Type B pancreatic cell (in vitro differentiated cells): Measurements from ENCODE around the gene SCAMP1. TPM values are rescaled to one million over a fixed set of nuclear protein-coding genes. Genes with fewer than 3 reads are reported as not detected.
A peak's percentile ranks its signal among the peaks of the same experiment; 100 is the strongest.

Source experiments
- DNase-seq: peaks from one replicate; pipeline ENCODE4 v3.0.0; 2021; ENCODE audit warnings: mixed read lengths; ENCODE audit not compliant: unreplicated experiment; ENCODE audit errors: extremely low spot score
- H3K27ac Mint-ChIP-seq: 2 replicates; pipeline ENCODE4 v1.8.0; 2021; ENCODE audit warnings: mild to moderate bottlenecking, mixed read lengths
- H3K27me3 Mint-ChIP-seq: 2 replicates; pipeline ENCODE4 v1.8.0; 2021; ENCODE audit warnings: mixed read lengths
- H3K36me3 Mint-ChIP-seq: 2 replicates; pipeline ENCODE4 v1.8.0; 2021; ENCODE audit warnings: mixed read lengths
- H3K4me1 Mint-ChIP-seq: one replicate; pipeline ENCODE4 v1.8.0; 2021; ENCODE audit warnings: mixed read lengths; ENCODE audit not compliant: unreplicated experiment
- H3K4me3 Mint-ChIP-seq: 2 replicates; pipeline ENCODE4 v1.8.0; 2021; ENCODE audit warnings: mild to moderate bottlenecking, mixed read lengths
- H3K9me3 Mint-ChIP-seq: 2 replicates; pipeline ENCODE4 v1.8.0; 2021; ENCODE audit warnings: mixed read lengths
- total RNA-seq: library from RNA; stranded (reverse); gene quantifications from 2 replicates; pipeline ENCODE4 v1.2.1, GENCODE V29; 2021; ENCODE audit warnings: low replicate concordance
- TF ChIP-seq, protein P1 (sequence below): fragments of 200-600 bp; sonication (generic); conservative IDR thresholded peaks from 2 replicates; pipeline ENCODE4 v1.5.0; 2021; ENCODE audit warnings: antibody characterized with exemption, mild to moderate bottlenecking

Gene SCAMP1
- total RNA-seq, 1 donor from 2014 or later = 50.8 TPM

DNA sequence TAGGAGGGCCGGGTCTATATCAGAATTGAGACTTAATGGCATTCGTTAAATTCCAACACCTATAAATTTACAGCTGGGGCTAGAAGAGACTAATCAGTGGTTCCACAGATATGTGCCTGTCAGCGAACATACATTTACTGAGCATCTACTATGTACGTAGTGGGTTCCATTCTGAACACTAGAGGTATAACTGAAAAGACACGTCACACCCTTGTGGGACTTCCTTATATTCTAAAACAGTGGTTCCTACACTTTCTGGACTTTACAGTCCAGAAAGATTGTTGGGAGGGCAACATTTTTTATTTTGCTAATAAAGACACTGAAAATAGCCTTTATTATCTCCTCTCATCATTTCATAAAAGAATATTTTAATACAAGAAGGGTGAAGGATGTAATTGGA, 140.5 kb downstream of the SCAMP1 start:
- no peak overlapping the region for H3K27ac Mint-ChIP-seq
- peaks cover 7% of the 10 kb centered on the region for H3K27me3 Mint-ChIP-seq
- H3K4me1 Mint-ChIP-seq = peaks cover 80% of the 10 kb centered on the region
- TF ChIP-seq, protein P1, sequence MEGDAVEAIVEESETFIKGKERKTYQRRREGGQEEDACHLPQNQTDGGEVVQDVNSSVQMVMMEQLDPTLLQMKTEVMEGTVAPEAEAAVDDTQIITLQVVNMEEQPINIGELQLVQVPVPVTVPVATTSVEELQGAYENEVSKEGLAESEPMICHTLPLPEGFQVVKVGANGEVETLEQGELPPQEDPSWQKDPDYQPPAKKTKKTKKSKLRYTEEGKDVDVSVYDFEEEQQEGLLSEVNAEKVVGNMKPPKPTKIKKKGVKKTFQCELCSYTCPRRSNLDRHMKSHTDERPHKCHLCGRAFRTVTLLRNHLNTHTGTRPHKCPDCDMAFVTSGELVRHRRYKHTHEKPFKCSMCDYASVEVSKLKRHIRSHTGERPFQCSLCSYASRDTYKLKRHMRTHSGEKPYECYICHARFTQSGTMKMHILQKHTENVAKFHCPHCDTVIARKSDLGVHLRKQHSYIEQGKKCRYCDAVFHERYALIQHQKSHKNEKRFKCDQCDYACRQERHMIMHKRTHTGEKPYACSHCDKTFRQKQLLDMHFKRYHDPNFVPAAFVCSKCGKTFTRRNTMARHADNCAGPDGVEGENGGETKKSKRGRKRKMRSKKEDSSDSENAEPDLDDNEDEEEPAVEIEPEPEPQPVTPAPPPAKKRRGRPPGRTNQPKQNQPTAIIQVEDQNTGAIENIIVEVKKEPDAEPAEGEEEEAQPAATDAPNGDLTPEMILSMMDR = no peak
- H3K9me3 Mint-ChIP-seq = peaks cover 3% of the 10 kb centered on the region
- no peak for DNase-seq
- peaks cover 21% of the 10 kb centered on the region for H3K36me3 Mint-ChIP-seq
- H3K4me3 Mint-ChIP-seq = no peak overlapping the region

GRCh38 chr5:78501411-78502352, 141.3 kb downstream of the SCAMP1 start:
- no peak for DNase-seq
- H3K27me3 Mint-ChIP-seq = peaks cover 7% of the 10 kb centered on the region
- TF ChIP-seq, protein P1 = no peak
- H3K36me3 Mint-ChIP-seq = peaks cover 19% of the 10 kb centered on the region
- H3K9me3 Mint-ChIP-seq = no peaks in the 10 kb centered on the region
- H3K4me3 Mint-ChIP-seq = peak overlapping the region; percentile 41
- H3K4me1 Mint-ChIP-seq = peaks cover 80% of the 10 kb centered on the region
- H3K27ac Mint-ChIP-seq = peak overlapping the region; percentile 25

GRCh38 chr5:78503958-78504653, 143.7 kb downstream of the SCAMP1 start:
- Mint-ChIP-seq H3K9me3 (no peaks in the 10 kb centered on the region), H3K4me3 (peak overlapping the region; percentile 68), H3K36me3 (peaks cover 10% of the 10 kb centered on the region), H3K4me1 (peaks cover 83% of the 10 kb centered on the region), H3K27ac (peak overlapping the region; percentile 87), H3K27me3 (peaks cover 8% of the 10 kb centered on the region)
- TF ChIP-seq, protein P1 = no peak
- DNase-seq = no peak

- peaks cover 8% of the 10 kb centered on the region for H3K27me3 Mint-ChIP-seq
- TF ChIP-seq, protein P1 = no peak
- H3K27ac Mint-ChIP-seq = peak overlapping the region; percentile 87
- no peaks in the 10 kb centered on the region for H3K9me3 Mint-ChIP-seq
- peaks cover 82% of the 10 kb centered on the region for H3K4me1 Mint-ChIP-seq
- peak; percentile 76 for DNase-seq
- peaks cover 7% of the 10 kb centered on the region for H3K36me3 Mint-ChIP-seq
- peak overlapping the region; percentile 68 for H3K4me3 Mint-ChIP-seq
Measured at GRCh38 chr5:78504704-78505677, 144.6 kb downstream of the SCAMP1 start.

- H3K36me3 Mint-ChIP-seq = peaks cover 4% of the 10 kb centered on the region
- H3K27ac Mint-ChIP-seq = peak overlapping the region; percentile 47
- peaks cover 79% of the 10 kb centered on the region for H3K4me1 Mint-ChIP-seq
- no peaks in the 10 kb centered on the region for H3K9me3 Mint-ChIP-seq
- DNase-seq = no peak
- H3K27me3 Mint-ChIP-seq = peaks cover 4% of the 10 kb centered on the region
- TF ChIP-seq, protein P1 = no peak
- peak overlapping the region; percentile 22 for H3K4me3 Mint-ChIP-seq
Measured at GRCh38 chr5:78505860-78506259, 145.4 kb downstream of the SCAMP1 start.
